Stimulated activated CD4-positive, alpha-beta T cell treated with anti-CD3 and anti-CD28 coated beads, Interleukin-12 subunit alpha, Interleukin-12 subunit beta, amount 100 ng/mL, for 48 hours (primary cell): Measurements from ENCODE around the gene PLK1.
"Not testable (repeated sequence)": the region's sequence is repeated elsewhere in the genome, so short reads cannot be mapped to it uniquely, and the experiment has no call there.

Experiments
- DNase-seq, 3 donors: peaks; one replicate each; pipeline ENCODE4 v3.0.0-alpha.2; 2020; ENCODE audit warnings: low read depth in 2 of 3, low spot score in 1 of 3

Gene PLK1

DNA sequence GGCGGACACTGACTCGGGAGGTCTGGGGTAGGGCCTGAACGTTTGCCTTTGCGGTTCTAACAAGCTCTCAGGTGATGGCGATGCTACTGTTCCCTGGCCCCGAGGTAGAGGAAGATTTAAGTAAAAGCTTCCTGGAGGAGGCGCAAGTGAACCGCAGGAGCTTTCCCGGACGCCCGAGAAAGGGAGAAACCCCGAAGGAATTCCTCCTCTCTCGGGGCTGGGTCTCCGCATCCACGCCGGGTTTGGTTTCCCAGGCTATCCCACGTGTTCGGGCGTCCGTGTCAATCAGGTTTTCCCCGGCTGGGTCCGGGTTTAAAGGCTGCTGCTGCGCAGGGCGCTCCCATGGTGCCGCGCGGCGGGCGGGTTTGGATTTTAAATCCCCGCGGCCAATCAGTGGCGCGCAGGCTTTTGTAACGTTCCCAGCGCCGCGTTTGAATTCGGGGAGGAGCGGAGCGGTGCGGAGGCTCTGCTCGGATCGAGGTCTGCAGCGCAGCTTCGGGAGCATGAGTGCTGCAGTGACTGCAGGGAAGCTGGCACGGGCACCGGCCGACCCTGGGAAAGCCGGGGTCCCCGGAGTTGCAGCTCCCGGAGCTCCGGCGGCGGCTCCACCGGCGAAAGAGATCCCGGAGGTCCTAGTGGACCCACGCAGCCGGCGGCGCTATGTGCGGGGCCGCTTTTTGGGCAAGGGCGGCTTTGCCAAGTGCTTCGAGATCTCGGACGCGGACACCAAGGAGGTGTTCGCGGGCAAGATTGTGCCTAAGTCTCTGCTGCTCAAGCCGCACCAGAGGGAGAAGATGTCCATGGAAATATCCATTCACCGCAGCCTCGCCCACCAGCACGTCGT, at the start of gene PLK1:
PLK1 (plus strand) TSS at position 460 of the 844 bp plus-strand sequence; CDS start at position 504, 44 bp downstream.
- peak; percentile 76 to 85 (median 76) for DNase-seq

DNA sequence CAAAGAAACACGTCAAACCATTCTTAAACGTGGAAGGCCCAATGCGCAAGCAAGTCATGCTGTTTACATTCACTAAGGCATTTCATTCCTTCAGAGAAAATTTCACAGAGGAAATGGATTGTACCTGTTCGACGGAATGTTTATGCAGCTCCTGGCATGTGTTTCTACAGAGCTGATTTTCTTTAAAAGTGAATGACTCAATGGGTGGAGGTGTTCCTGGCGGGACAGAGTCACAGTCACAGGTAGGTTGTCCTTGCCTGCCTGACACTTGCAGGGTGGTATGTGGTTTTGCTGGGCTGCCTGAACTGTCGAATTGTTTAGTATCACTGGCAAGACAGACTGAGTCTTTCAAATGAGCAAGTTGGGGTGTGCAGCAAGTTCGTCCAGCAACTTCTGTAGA, 49.2 kb upstream of the PLK1 start:
- no peak for DNase-seq

- not testable (repeated sequence) for DNase-seq
Observed at GRCh38 chr16:23631874-23632273, 46.8 kb upstream of the PLK1 start.

DNA sequence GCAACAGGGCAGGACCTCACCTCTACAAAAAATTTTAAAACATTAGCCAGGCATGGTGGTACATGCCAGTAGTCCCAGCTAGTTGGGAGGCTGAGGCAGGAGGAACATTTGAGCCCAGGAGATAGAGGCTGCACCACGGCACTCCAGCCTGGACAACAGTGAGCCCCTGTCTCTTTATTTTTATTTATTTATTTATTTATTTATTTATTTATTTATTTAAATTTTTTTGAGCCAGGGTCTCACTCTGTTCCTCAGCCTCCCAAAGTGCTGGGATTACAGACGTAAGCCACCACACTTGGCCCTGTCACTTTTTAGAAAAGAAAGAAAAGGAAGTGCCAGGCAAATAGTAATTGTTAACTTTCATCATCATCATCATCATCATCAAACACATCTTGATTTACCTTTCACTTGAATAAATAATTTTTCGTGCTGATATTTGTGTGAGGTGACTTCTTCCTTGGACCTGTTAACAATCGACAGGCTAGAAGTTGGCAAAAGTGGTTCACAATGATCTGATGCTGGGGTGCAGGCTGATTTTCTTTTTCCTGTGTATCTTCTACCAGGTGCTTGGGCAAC, 44.1 kb upstream of the PLK1 start:
- DNase-seq: no peak

DNA sequence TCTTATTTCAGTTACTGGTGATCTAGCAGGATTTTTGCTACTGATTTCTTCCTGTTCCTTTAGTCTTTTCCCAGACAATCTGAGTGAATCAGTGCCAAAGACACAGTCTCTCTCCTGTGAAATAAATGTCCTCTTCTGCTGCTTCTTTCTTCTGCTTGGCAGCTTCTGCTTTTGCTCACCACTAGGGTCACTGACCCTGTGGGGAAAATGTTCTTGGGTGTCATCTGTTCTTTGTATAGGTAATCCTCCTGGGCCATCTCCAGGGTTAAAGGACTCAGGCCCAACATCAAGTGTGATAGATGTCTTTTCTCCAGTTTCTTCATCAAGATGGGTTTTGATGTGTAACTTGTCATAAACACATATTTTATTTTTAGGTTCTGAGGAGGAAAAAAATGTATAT, 42.7 kb upstream of the PLK1 start:
- no peak for DNase-seq

GRCh38 chr16:23640615-23640930, 38.1 kb upstream of the PLK1 start:
- no peak for DNase-seq

DNA sequence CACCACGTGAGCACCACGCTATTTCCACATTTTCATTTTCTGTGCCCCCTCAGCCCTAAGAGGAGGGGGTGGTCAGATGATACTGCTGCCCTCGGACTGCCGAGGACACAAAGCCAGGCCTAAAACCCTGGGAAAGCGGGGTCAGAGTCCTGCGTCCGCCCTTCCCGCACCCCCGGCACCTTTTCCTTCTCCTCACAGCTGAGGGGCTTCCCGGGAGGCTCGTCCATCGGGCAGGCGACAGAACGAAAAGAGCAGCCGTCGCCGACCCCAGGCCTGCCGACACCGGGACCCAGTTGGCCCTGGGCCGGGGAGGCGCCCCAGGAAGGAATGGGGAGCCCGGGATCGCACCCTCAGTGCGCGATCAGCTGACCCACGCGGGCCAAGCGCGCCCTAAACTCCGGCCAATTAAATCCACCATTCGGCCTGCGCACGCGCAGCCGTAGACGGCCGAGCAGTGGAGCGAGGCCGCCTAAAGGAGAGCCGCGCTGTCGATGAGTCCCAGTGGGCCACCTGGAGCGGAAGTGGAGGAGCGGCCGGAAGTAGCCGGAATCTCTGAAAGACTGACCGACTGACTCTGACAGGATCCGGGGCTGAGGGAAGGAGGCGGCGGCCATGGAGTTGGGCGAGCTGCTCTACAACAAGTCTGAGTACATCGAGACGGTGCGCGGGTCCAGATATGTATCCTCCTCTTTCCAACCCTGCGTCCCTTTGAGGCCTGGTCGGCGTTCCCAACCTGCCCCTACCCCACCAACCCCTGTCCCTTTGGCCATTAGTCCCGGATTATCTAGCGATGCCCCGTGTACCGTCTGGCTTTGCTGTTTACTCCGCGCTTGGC, 37.5 kb upstream of the PLK1 start, which contains the start of the genes DCTN5 and PALB2:
DCTN5 (plus strand) TSS at position 536 of the 835 bp plus-strand sequence; CDS start at position 613, 77 bp downstream.
PALB2 (minus strand) TSS at position 380 of the 835 bp plus-strand sequence; CDS start at position 227, 153 bp downstream.
- DNase-seq: peak; percentile 77 to 88 (median 88)

GRCh38 chr16:23642246-23642774, 36.4 kb upstream of the PLK1 start:
- DNase-seq: no peak

GRCh38 chr16:23650674-23651416, 27.8 kb upstream of the PLK1 start:
- no peak for DNase-seq

DNA sequence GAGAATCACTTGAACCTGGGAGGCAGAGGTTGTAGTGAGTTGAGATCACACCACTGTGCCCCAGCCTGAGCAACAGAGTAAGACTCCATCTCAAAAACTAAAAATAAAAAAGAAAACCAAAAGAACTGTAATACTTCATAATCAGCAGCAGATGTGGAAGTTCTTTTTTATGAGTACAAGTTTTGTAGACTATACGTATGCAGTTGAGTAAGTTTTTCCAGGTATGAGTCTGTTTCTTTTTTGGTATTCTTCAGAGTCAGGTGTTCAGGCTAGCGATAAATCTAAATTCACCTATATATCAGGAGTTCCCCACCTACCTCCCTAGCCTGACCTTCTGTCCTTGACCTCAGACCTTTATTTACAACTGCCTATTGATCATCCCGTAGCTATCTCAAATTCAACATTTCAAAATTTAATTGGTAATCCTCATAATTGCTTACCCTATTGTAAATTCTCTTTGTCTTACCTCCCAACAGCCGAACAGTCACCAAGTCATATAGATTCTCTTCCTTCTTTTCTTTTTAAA, 26.7 kb upstream of the PLK1 start:
- DNase-seq: no peak

GRCh38 chr16:23663918-23664317, 14.8 kb upstream of the PLK1 start:
- no peak for DNase-seq

- DNase-seq: no peak
Observed at GRCh38 chr16:23666571-23667354, 11.9 kb upstream of the PLK1 start.

DNA sequence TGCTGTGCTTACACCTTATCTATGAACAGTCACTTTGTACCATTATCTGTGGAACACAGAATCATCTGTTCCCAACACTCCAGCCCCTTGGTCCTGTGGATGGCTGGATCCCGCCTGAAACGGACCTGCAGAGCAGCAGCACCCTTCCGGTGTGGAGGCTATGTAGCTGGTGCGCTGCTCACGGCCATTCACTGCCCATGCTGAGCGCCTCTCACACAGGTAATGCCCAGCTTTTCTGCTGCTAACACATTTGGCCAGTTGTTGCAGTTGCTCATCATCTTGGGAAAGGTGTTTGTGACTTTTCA, 11.4 kb upstream of the PLK1 start:
- DNase-seq: no peak

DNA sequence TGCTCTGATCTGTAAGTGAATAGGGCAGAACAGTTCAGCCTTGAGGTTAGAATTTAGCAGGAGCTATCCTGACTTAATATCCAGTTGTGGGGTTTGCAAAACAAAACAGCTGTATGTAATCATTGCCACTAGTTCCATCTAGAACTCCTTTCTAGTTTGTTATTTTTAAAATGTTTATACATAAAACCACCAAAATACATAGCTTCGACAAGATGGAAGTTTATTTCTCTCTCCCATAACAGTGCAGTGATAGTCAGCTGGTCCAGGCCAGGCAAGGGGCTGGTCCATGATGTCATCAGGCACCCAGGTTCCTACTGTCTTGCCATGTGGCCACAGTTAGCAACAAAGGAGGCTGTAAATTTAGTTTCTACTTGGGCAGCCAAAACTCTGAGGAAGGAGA, 10.5 kb upstream of the PLK1 start:
- no peak for DNase-seq

- DNase-seq: no peak
Observed at GRCh38 chr16:23668873-23669272, 9.8 kb upstream of the PLK1 start.

DNA sequence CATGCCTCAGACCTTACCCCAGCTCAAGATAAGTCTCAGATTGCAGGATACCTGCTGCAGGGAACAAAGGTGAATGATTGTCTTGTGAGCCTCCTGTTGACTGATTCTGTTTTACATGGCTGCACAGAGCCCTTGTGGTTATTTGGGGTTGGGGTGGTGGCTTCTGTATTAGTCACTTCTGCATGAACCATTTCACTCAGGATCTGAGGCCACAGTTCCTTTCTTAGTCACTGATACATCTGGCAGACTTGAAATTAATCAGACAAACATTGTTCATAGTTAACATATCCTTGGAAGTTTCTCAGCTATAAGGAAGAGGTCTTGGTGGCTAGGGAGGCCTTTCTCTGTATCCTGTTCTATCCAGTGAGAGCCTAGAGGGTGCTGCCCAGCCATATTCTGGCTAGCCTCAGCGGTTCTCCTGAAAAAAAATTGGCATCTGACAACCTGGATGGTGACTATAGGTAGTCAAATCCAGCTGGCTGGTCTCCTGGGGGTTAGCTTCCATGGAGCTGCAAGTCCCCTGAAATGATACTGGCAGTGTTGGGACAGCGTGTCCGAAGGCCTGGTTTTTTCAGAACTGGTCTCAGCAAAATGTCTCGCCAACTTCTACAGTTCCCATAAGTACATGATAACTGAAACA, 8.4 kb upstream of the PLK1 start:
- peak; percentile 31 to 53 (median 39) for DNase-seq

DNA sequence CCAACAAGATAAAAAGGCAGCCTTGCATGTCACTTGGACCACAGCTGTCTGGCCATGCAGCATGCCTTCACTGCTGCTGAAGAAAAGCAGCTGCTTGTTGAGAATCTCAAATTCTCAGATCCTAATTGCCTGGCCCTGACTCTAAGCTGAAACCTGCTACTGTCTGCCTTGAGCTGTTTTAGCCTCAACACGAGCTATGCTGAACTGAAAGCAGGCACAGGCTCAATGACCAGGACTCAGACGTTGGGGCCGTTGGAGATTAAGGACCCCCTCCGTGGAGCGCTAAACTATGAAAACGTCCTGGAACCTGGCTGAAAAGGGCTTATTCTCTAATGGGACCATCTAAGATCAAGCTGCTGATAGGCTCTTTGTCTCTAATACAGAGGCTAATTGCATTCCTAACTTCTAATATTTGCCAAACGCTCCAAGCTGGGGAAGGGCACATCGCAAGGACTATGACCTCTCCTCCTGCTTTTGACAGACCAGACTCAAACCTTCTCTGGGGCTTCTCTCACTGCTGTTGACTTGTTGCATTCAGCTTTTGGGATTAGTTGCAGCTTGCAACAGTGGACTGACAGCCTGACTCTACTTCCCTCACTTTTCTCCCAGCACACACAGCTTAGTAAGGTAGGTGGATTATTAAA, 4.6 kb upstream of the PLK1 start:
- no peak for DNase-seq

GRCh38 chr16:23676924-23677480, 1.7 kb upstream of the PLK1 start:
- DNase-seq: no peak
